PC-9 (cell line): ENCODE data around the gene DLG3. TPM values are rescaled to one million over a fixed set of nuclear protein-coding genes. Genes with fewer than 3 reads are reported as not detected.
A peak's percentile ranks its signal among the peaks of the same experiment; 100 is the strongest.

Source experiments
- BruUV-seq: library from RNA; stranded (reverse); fragments of 400-500 nt; replicated peaks from 2 replicates; lab custom pipeline; 2021; lab: Mats Ljungman, UMichigan
- CTCF ChIA-PET: fragments of 300-600 bp; sonication (Branson Sonifier 250); formaldehyde crosslinking; loops from one replicate; lab custom pipeline; 2022; ENCODE audit warnings: antibody characterized with exemption; lab: Charles Lee
- POLR2A ChIA-PET: fragments of 300-600 bp; sonication (Branson Sonifier 250); formaldehyde crosslinking; loops from one replicate; lab custom pipeline; 2022; ENCODE audit warnings: antibody characterized with exemption; ENCODE audit not compliant: unreplicated experiment; lab: Charles Lee
- DNase-seq, 2 experiments: peaks; one replicate each; pipeline versions ENCODE4 v3.0.0 to v3.0.0-alpha.2; 2015 to 2022; ENCODE audit warnings: mixed read lengths in 1 of 2
- H2AFZ ChIP-seq: fragments of 200-600 bp; sonication (generic); 2 replicates; pipeline ENCODE4 v1.8.1; 2017; ENCODE audit warnings: antibody characterized with exemption
- H3F3A ChIP-seq: fragments of 200-600 bp; sonication (generic); 2 replicates; pipeline ENCODE4 v1.8.1; 2017; ENCODE audit warnings: antibody characterized with exemption, mild to moderate bottlenecking, low read depth; ENCODE audit not compliant: insufficient read depth
- H3K27ac ChIP-seq: fragments of 200-600 bp; sonication (generic); 2 replicates; pipeline ENCODE4 v1.6.1; 2016; ENCODE audit warnings: mixed run types
- H3K27me3 ChIP-seq: fragments of 200-600 bp; sonication (generic); 2 replicates; pipeline ENCODE4 v1.6.1; 2016; ENCODE audit warnings: low read depth, mixed run types; ENCODE audit not compliant: insufficient read depth
- H3K36me3 ChIP-seq: fragments of 200-600 bp; sonication (generic); 2 replicates; pipeline ENCODE4 v1.6.1; 2016; ENCODE audit warnings: low read depth, mixed run types
- H3K4me1 ChIP-seq: fragments of 200-600 bp; sonication (generic); replicated peaks from 2 replicates; pipeline ENCODE4 v1.6.1; 2016; ENCODE audit warnings: mixed run types; ENCODE audit not compliant: insufficient read depth
- H3K4me2 ChIP-seq: fragments of 200-600 bp; sonication (generic); 2 replicates; pipeline ENCODE4 v1.6.1; 2017; ENCODE audit warnings: mixed run types
- H3K4me3 ChIP-seq: fragments of 200-600 bp; sonication (generic); 2 replicates; pipeline ENCODE4 v1.6.1; 2016; ENCODE audit warnings: mixed run types
- H3K79me2 ChIP-seq: fragments of 200-600 bp; sonication (generic); 2 replicates; pipeline ENCODE4 v1.6.1; 2017; ENCODE audit warnings: low read depth, mixed run types
- H3K9me2 ChIP-seq: fragments of 200-600 bp; sonication (generic); 2 replicates; pipeline ENCODE4 v1.8.1; 2017; ENCODE audit warnings: mild to moderate bottlenecking; ENCODE audit not compliant: insufficient read depth
- H3K9me3 ChIP-seq: fragments of 200-600 bp; sonication (generic); 2 replicates; pipeline ENCODE4 v1.8.1; 2016; ENCODE audit warnings: low read depth; ENCODE audit not compliant: insufficient read depth
- H4K20me1 ChIP-seq: fragments of 200-600 bp; sonication (generic); 2 replicates; pipeline ENCODE4 v1.8.1; 2017; ENCODE audit not compliant: insufficient read depth
- CTCF ChIP-seq: fragments of 200-600 bp; sonication (generic); conservative IDR thresholded peaks from 2 replicates; pipeline ENCODE4 v1.6.1; 2017; ENCODE audit warnings: mixed run types, antibody characterized with exemption, mild to moderate bottlenecking, moderate library complexity
- EZH2 ChIP-seq: fragments of 200-600 bp; sonication (generic); IDR thresholded peaks from 2 replicates; pipeline ENCODE4 v1.8.0; 2017; ENCODE audit warnings: antibody characterized with exemption, low read depth
- intact Hi-C: fragments of 100-400 bp; cut with micrococcal nuclease; formaldehyde crosslinking; loops from one replicate; pipeline ENCODE4 v1.10.0; 2022; ENCODE audit not compliant: unreplicated experiment
- total RNA-seq: library from RNA; stranded (reverse); gene quantifications from 2 replicates; pipeline ENCODE4 v1.2.3, GENCODE V29; 2021

The DLG3 gene
- total RNA-seq, 1 experiment from 2014 or later, result 61.1 TPM

DNA sequence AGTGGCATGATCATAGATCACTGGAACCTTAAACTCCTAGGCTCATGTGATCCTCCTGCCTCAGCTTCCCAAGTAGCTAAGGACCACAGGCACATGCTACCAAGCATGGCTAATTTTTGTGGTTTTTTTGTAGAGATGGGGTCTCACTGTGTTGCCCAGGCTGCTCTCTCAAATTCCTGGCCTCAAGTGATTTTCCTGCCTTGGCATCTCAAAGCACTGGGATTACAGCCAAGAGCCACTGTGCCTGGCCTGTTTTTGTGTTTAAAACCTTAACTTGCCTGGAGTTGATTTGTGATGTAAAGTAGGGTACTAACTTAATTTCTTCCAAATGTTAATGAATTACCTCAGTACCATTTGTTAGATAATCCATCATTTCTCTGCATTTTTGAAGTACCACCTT lies 22.3 kb downstream of the DLG3 start:
- CTCF ChIA-PET, result no interaction called here

DNA sequence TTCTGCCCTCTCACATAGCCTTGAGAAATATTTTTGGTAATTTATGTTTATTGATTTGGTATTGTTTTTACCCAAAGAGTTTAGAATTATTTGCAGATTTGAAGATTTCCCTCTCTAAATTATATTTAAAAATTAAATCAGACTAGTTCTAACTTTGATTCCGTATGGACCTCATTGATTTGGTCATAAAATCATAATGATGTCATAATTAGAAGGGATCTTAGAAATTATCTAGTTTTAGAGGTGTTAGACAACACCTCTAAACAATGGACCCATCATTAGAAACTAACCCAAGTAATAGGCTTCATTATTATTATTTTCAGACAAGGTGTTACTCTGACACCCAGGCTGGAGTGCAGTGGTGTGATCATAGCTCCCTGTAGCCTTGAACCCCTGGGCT lies 24.1 kb downstream of the DLG3 start:
- H3K4me1 ChIP-seq, result 0 out of 2 replicates have a peak, but pooled peaks cover 6% of the 10 kb centered on the region
- H3K27me3 ChIP-seq, result no peaks in the 10 kb centered on the region
- H3K9me3 ChIP-seq, result no peaks in the 10 kb centered on the region
- no peak for DNase-seq
- peaks cover 29% of the 10 kb centered on the region for H3K79me2 ChIP-seq
- intact Hi-C loops, result no loop called here
- H3K9me2 ChIP-seq, result no peaks in the 10 kb centered on the region
- no peaks in the 10 kb centered on the region for H3F3A ChIP-seq
- BruUV-seq, result no TSS peak
- POLR2A ChIA-PET, result interaction anchor here (0.8 kb wide), 1 partner anchor 37 kb away, joined by 8 read pairs; no protein-coding TSS in a partner anchor
- H3K27ac ChIP-seq, result no peak overlapping the region
- TF ChIP-seq CTCF (no peak), EZH2 (no peak)
- CTCF ChIA-PET, result no interaction called here
- H3K4me2 ChIP-seq, result no peak overlapping the region
- H3K4me3 ChIP-seq, result no peak overlapping the region
- no peak overlapping the region for H2AFZ ChIP-seq
- H3K36me3 ChIP-seq, result 0 out of 2 replicates have a peak, but pooled peaks cover 5% of the 10 kb centered on the region
- H4K20me1 ChIP-seq, result no peaks in the 10 kb centered on the region

More for the DNA sequence above, 22.3 kb downstream of the DLG3 start:
- no peak for TF ChIP-seq EZH2
- no peak for TF ChIP-seq CTCF
- POLR2A ChIA-PET, result no interaction called here
- Histone ChIP-seq H3K27me3 (no peaks in the 10 kb centered on the region), H3K4me1 (0 out of 2 replicates have a peak, but pooled peaks cover 6% of the 10 kb centered on the region), H3K9me2 (no peaks in the 10 kb centered on the region), H3K4me2 (no peak overlapping the region), H2AFZ (no peak overlapping the region), H3K79me2 (peaks cover 38% of the 10 kb centered on the region), H3K36me3 (0 out of 2 replicates have a peak, but pooled peaks cover 5% of the 10 kb centered on the region), H3K9me3 (no peaks in the 10 kb centered on the region), H3F3A (no peaks in the 10 kb centered on the region), H3K4me3 (no peak overlapping the region), H4K20me1 (peaks cover 4% of the 10 kb centered on the region; the same call in 1 of the 2 replicates), H3K27ac (no peak overlapping the region)
- intact Hi-C loops, result no loop called here
- no peak for DNase-seq
- BruUV-seq, result no TSS peak

DNA sequence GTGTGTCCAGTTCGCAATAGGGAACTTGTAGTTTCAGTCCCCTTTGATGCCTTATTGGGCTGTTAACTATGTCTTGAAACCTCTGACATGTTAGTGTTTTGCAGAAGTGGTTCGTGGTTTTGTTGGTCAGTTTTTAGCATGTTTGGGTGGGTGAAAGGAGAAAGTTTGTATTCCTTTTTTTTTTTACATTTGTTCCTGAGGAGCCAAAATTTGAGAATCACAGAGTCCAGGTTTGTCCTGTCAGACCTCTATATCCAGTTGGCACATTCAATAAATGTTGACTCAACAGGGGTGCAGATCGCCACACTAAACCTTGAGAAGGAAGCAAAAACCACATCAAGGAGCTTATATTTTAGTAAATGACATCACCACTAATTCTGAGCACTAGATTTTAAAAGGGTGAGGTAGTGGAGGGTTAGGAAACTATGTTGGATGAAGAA lies 26.2 kb downstream of the DLG3 start:
- Histone ChIP-seq H4K20me1 (no peaks in the 10 kb centered on the region), H3K79me2 (peaks cover 31% of the 10 kb centered on the region; the same call in 1 of the 2 replicates), H3K4me1 (peaks cover 16% of the 10 kb centered on the region), H3K36me3 (0 out of 2 replicates have a peak, but pooled peaks cover 5% of the 10 kb centered on the region), H3K9me3 (no peaks in the 10 kb centered on the region), H3K4me2 (no peak overlapping the region), H3K27ac (0 out of 2 replicates have a peak overlapping the region, but pooled peaks have one; percentile 6), H2AFZ (no peak overlapping the region), H3F3A (no peaks in the 10 kb centered on the region), H3K4me3 (no peak overlapping the region), H3K27me3 (no peaks in the 10 kb centered on the region), H3K9me2 (no peaks in the 10 kb centered on the region)
- CTCF ChIA-PET, result no interaction called here
- no TSS peak for BruUV-seq
- POLR2A ChIA-PET, result no interaction called here
- no peak for TF ChIP-seq EZH2
- no peak for TF ChIP-seq CTCF
- intact Hi-C loops, result no loop called here
- DNase-seq, result peak in 1 of 2 experiments; percentile 73
